ENCODE results near the gene SIGLEC9. TPM values are rescaled to one million over a fixed set of nuclear protein-coding genes. Genes with fewer than 3 reads are reported as not detected.

Gene SIGLEC9
- total RNA-seq, 1 donor: 9.4 TPM

GRCh38 chr19:51091895-51092873, 32.5 kb upstream of the SIGLEC9 start:
- H3K4me1 ChIP-seq (ENCODE audit: insufficient read depth, low read length): peaks cover 7% of the 10 kb centered on the region
- H3K27me3 ChIP-seq (ENCODE audit: insufficient read depth, low read length): no peaks in the 10 kb centered on the region
- H3K9me3 ChIP-seq (ENCODE audit: low read depth, low read length): no peaks in the 10 kb centered on the region
- no peak overlapping the region for H3K4me3 ChIP-seq (ENCODE audit: low read length)

GRCh38 chr19:51093101-51093500, 31.6 kb upstream of the SIGLEC9 start:
- Histone ChIP-seq H3K4me3 (ENCODE audit: low read length) (no peak overlapping the region), H3K9me3 (ENCODE audit: low read depth, low read length) (no peaks in the 10 kb centered on the region), H3K4me1 (ENCODE audit: insufficient read depth, low read length) (peaks cover 9% of the 10 kb centered on the region), H3K27me3 (ENCODE audit: insufficient read depth, low read length) (no peaks in the 10 kb centered on the region)

- H3K4me1 ChIP-seq (ENCODE audit: insufficient read depth, low read length): peaks cover 9% of the 10 kb centered on the region
- H3K27me3 ChIP-seq (ENCODE audit: insufficient read depth, low read length): no peaks in the 10 kb centered on the region
- no peaks in the 10 kb centered on the region for H3K9me3 ChIP-seq (ENCODE audit: low read depth, low read length)
- no peak overlapping the region for H3K4me3 ChIP-seq (ENCODE audit: low read length)
These were observed 31.0 kb upstream of the SIGLEC9 start for GRCh38 chr19:51093510-51094345.

GRCh38 chr19:51094696-51095279, 29.9 kb upstream of the SIGLEC9 start:
- Histone ChIP-seq H3K4me3 (ENCODE audit: low read length) (no peak overlapping the region), H3K4me1 (ENCODE audit: insufficient read depth, low read length) (peaks cover 9% of the 10 kb centered on the region), H3K27me3 (ENCODE audit: insufficient read depth, low read length) (no peaks in the 10 kb centered on the region), H3K9me3 (ENCODE audit: low read depth, low read length) (no peaks in the 10 kb centered on the region)

- Histone ChIP-seq H3K4me3 (ENCODE audit: low read length) (no peak overlapping the region), H3K9me3 (ENCODE audit: low read depth, low read length) (no peaks in the 10 kb centered on the region), H3K27me3 (ENCODE audit: insufficient read depth, low read length) (no peaks in the 10 kb centered on the region), H3K4me1 (ENCODE audit: insufficient read depth, low read length) (peaks cover 9% of the 10 kb centered on the region)
These were observed 28.1 kb upstream of the SIGLEC9 start for GRCh38 chr19:51096473-51097165.

DNA sequence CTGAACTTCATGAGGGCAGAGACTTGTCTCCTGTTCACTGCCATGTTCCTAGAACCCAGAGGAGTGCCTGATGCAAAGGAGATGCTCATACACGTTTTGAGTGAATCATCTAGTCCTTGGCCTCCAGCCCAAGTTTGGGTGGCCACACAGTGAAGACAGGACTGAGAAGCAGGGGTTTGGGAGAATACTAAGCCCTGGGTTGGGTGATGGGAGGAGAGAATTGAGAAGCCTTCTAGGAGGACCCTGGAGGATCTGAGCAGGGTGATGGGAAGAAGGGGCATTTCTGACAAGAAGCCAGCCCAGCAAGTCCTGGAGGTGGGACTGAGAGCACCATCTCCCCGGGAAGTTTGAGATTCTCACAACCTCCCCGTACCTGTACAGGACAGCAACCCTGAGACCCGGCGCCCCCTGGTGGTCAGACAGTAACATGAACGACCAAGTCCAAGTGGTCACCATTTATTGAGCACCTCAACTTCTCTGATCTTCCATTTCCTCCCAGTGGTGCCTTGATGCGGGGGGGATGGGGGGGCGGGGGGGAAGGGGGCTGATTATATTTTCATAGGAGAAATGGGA, 27.5 kb upstream of the SIGLEC9 start:
- Histone ChIP-seq H3K9me3 (ENCODE audit: low read depth, low read length) (no peaks in the 10 kb centered on the region), H3K27me3 (ENCODE audit: insufficient read depth, low read length) (no peaks in the 10 kb centered on the region), H3K4me3 (ENCODE audit: low read length) (no peak overlapping the region), H3K4me1 (ENCODE audit: insufficient read depth, low read length) (peaks cover 9% of the 10 kb centered on the region)

GRCh38 chr19:51097796-51098195, 26.9 kb upstream of the SIGLEC9 start:
- Histone ChIP-seq H3K4me1 (ENCODE audit: insufficient read depth, low read length) (peaks cover 9% of the 10 kb centered on the region), H3K4me3 (ENCODE audit: low read length) (no peak overlapping the region), H3K27me3 (ENCODE audit: insufficient read depth, low read length) (no peaks in the 10 kb centered on the region), H3K9me3 (ENCODE audit: low read depth, low read length) (no peaks in the 10 kb centered on the region)

GRCh38 chr19:51098365-51099046, 26.2 kb upstream of the SIGLEC9 start:
- Histone ChIP-seq H3K4me3 (ENCODE audit: low read length) (no peak overlapping the region), H3K4me1 (ENCODE audit: insufficient read depth, low read length) (peaks cover 9% of the 10 kb centered on the region), H3K27me3 (ENCODE audit: insufficient read depth, low read length) (no peaks in the 10 kb centered on the region), H3K9me3 (ENCODE audit: low read depth, low read length) (no peaks in the 10 kb centered on the region)

DNA sequence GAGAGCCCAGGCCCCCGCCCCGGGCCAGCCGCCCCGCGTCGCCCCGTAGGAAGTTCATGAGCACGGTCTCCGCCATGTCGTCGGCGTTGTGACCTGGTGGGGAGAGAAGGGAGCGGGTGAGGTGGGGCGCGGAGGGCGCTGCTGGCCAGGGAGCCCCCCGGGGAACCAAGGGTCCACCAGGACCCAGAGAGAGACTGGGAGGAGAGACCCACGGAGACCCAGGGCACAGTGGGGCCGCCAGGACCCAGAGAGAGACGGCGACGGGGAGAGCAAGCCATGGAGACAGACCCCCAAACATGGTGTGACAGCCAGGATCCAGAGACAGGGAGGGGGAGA, 25.7 kb upstream of the SIGLEC9 start:
- no peaks in the 10 kb centered on the region for H3K9me3 ChIP-seq (ENCODE audit: low read depth, low read length)

GRCh38 chr19:51100601-51101000, 24.1 kb upstream of the SIGLEC9 start:
- H3K27me3 ChIP-seq (ENCODE audit: insufficient read depth, low read length): no peaks in the 10 kb centered on the region
- H3K4me3 ChIP-seq (ENCODE audit: low read length): no peak overlapping the region
- peaks cover 9% of the 10 kb centered on the region for H3K4me1 ChIP-seq (ENCODE audit: insufficient read depth, low read length)
- H3K9me3 ChIP-seq (ENCODE audit: low read depth, low read length): no peaks in the 10 kb centered on the region

More for the DNA sequence above, 25.7 kb upstream of the SIGLEC9 start:
- no peaks in the 10 kb centered on the region for H3K27me3 ChIP-seq (ENCODE audit: insufficient read depth, low read length)
- no peak overlapping the region for H3K4me3 ChIP-seq (ENCODE audit: low read length)
- peaks cover 9% of the 10 kb centered on the region for H3K4me1 ChIP-seq (ENCODE audit: insufficient read depth, low read length)

- Histone ChIP-seq H3K4me3 (ENCODE audit: low read length) (no peak overlapping the region), H3K9me3 (ENCODE audit: low read depth, low read length) (no peaks in the 10 kb centered on the region), H3K4me1 (ENCODE audit: insufficient read depth, low read length) (peaks cover 9% of the 10 kb centered on the region), H3K27me3 (ENCODE audit: insufficient read depth, low read length) (no peaks in the 10 kb centered on the region)
These were observed 23.4 kb upstream of the SIGLEC9 start for GRCh38 chr19:51101171-51101865.

DNA sequence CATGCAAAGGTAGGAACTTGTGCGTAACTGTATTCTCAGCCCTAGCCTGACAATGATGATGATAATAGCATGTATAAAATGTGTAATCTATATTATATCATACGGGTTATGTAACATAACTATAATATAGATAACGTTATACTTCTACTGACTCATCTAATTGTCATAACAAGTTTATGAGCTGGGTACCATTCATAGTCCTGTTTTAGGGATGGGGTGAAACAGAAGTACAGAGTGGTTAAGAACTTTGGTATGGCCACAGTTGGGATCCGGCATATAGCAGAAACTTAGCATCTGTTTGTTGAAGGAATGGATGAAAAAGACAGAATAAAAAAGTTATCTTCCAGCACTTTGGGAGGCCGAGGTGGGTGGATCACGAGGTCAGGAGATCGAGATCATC, 21.7 kb upstream of the SIGLEC9 start:
- Histone ChIP-seq H3K27me3 (ENCODE audit: insufficient read depth, low read length) (no peaks in the 10 kb centered on the region), H3K4me1 (ENCODE audit: insufficient read depth, low read length) (peaks cover 15% of the 10 kb centered on the region), H3K9me3 (ENCODE audit: low read depth, low read length) (no peaks in the 10 kb centered on the region), H3K4me3 (ENCODE audit: low read length) (no peak overlapping the region)

DNA sequence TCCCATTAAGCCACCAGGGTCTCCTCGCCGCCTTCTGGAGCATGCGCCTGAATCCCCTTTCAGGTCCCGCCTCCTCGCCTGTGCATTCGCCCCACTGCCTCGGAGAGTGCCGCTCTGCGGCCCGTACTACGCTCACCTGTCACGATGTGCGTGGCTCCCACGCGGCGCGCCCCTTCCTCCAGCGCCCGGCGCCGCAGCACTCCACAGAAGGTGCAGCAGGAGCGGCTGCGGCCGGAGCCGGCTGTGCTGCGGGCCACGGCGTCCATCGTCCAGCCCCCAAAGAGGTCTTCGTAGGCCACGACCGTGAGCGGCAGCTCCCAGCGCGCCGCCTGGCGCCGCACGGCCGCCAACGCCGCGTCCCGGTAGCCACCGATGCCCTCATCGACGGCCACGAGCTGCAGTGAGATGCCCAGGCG, 20.8 kb upstream of the SIGLEC9 start:
- no peaks in the 10 kb centered on the region for H3K9me3 ChIP-seq (ENCODE audit: low read depth, low read length)
- peaks cover 19% of the 10 kb centered on the region for H3K4me1 ChIP-seq (ENCODE audit: insufficient read depth, low read length)
- H3K27me3 ChIP-seq (ENCODE audit: insufficient read depth, low read length): no peaks in the 10 kb centered on the region

More for the DNA sequence above, 20.8 kb upstream of the SIGLEC9 start:
- H3K4me3 ChIP-seq (ENCODE audit: low read length): no peak overlapping the region

Data from mononuclear cell (primary cell).